OCI-LY1 (cell line): ENCODE data around the gene AACS.

Experiments
- CTCF ChIP-seq: fragments of 200-600 bp; sonication (generic), shearing (Covaris generic); IDR thresholded peaks from 2 replicates; pipeline ENCODE4 v1.5.1; 2017; ENCODE audit warnings: mild to moderate bottlenecking, antibody characterized with exemption, low read length, moderate library complexity, mixed read lengths
- EZH2 ChIP-seq: fragments of 200-600 bp; sonication (generic), shearing (Covaris generic); IDR thresholded peaks from 2 replicates; pipeline ENCODE4 v1.8.0; 2017; ENCODE audit warnings: borderline replicate concordance, mixed run types, mild to moderate bottlenecking, antibody characterized with exemption, low read length, moderate library complexity, mixed read lengths

GRCh38 chr12:125097427-125097826, 32.2 kb downstream of the AACS start:
- TF ChIP-seq CTCF (no peak), EZH2 (no peak)
